Measurements from ENCODE around the gene PARD3B.

The PARD3B gene

DNA sequence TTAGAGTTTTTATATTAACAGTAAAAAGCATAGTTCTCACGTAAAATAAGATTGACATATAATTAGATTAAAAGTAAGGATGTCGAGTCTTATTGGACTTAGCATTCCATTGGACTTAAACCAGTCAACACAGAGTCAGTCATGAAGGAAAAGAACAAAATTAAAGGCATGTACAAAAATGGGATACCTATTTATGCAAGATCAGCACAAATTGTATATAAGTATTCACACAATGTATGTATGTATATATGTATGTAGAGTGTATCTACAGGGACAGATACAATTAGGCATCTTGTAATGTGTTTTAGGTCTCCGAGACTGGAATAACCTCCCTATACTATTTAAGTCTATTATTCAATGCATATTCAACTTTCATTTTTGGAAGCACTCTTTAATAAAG is 419.1 kb downstream of the PARD3B start:
- TF ChIP-seq, protein P1, sequence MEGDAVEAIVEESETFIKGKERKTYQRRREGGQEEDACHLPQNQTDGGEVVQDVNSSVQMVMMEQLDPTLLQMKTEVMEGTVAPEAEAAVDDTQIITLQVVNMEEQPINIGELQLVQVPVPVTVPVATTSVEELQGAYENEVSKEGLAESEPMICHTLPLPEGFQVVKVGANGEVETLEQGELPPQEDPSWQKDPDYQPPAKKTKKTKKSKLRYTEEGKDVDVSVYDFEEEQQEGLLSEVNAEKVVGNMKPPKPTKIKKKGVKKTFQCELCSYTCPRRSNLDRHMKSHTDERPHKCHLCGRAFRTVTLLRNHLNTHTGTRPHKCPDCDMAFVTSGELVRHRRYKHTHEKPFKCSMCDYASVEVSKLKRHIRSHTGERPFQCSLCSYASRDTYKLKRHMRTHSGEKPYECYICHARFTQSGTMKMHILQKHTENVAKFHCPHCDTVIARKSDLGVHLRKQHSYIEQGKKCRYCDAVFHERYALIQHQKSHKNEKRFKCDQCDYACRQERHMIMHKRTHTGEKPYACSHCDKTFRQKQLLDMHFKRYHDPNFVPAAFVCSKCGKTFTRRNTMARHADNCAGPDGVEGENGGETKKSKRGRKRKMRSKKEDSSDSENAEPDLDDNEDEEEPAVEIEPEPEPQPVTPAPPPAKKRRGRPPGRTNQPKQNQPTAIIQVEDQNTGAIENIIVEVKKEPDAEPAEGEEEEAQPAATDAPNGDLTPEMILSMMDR (IDR thresholded peaks at IDR 0.05; ENCODE audit: borderline replicate concordance, control extremely low read depth, extremely low read depth, insufficient read depth, missing control alignments), result no peak
- in situ Hi-C loops (cut with MboI; ENCODE audit: low sequenced_read_pairs, unreplicated experiment), result no loop called here
- no peak for DNase-seq (ENCODE audit: low spot score)

DNA sequence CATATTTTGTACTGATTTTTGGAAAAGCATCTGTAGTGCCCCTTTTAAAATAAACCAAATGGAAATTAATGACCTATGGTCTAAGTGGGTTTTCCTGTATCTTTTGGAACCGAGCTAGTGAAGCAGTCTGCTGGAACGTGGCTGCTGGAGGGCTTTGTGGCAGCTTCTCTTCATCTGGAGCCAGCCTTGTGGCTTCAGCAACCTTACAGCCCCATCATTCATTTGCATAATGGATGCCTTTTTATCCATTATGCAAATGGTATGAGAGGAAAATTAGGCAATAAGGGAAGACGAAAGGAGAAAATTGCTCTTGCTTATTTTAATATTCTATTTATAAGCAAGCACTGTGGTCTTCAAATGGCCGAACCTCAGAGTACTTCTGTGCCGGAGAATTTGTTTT is 421.0 kb downstream of the PARD3B start:
- in situ Hi-C loops (cut with MboI; ENCODE audit: low sequenced_read_pairs, unreplicated experiment), result no loop called here
- no peak for DNase-seq (ENCODE audit: low spot score)
- TF ChIP-seq, protein P1 (IDR thresholded peaks at IDR 0.05; ENCODE audit: borderline replicate concordance, control extremely low read depth, extremely low read depth, insufficient read depth, missing control alignments), result no peak

DNA sequence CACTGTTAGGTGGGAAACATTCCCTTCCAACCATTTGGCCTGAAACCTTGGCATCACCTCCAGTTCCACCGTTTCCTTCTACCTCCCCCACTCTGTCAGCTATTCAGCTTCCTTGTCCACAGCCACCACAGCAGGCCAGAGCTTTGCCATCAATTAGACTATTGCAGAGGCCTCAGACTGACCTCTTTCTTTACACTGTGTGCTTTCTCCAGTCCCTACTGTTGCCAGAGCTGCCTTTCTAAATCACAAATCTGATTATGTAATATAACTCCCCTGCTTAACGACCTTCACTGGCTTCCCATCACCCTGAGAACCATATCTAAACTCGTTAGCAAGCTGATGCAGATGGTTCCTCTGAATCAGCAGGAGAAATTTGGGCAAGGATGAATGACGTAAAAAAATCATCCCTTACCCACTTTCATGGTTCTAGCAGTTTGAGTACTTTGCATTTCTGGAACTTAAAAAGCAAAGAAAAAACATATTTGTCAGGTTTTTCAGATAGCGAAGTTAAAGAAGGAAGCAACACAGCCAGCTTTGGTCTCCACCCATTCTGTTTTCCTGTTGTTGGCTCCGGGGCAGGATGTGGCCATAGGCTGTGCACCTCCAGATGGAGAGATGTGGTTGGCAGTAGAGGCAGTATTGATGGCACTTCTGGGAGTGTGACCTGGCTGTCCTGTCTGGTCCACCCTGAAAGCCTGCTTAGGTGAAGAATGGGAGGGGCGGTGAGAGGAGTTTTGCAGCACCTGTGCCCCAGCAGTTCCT is 422.1 kb downstream of the PARD3B start:
- TF ChIP-seq, protein P1 (IDR thresholded peaks at IDR 0.05; ENCODE audit: borderline replicate concordance, control extremely low read depth, extremely low read depth, insufficient read depth, missing control alignments), result no peak
- in situ Hi-C loops (cut with MboI; ENCODE audit: low sequenced_read_pairs, unreplicated experiment), result no loop called here
- DNase-seq (ENCODE audit: low spot score), result no peak

DNA sequence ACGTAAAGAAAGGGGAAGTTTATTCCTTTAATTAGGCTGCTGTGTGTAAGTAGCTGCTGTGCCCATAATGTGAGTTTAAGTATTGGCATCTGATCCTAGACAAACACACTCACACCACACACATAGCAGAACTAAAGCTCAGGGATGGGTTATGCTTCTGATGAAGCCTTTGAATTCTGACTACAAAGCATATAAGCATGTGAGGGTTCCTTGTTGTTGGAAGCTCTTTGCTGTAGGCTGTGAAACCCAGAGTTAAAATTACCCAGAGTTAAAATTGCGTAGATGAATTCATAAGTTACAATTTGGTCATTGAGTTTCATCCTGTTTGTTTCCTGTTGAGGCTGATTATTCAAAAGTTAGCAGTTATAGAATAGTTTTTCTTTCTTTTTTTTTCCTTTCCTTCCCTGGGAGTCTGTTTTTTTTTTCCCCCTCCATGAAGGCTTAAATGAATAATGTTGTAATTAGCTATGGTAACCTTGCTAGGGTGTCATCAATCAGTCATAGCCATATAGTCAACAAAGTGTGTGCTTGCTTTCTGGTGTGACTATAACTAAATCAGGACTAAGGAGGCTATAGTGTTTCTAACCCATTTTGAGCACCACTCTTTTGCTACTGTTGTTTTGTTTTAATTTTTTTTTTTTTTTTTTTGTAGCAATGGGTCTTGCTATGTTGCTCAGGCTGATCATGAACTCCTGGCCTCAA is 426.1 kb downstream of the PARD3B start:
- TF ChIP-seq, protein P1 (IDR thresholded peaks at IDR 0.05; ENCODE audit: borderline replicate concordance, control extremely low read depth, extremely low read depth, insufficient read depth, missing control alignments), result no peak
- no peak for DNase-seq (ENCODE audit: low spot score)
- in situ Hi-C loops (cut with MboI; ENCODE audit: low sequenced_read_pairs, unreplicated experiment), result no loop called here

DNA sequence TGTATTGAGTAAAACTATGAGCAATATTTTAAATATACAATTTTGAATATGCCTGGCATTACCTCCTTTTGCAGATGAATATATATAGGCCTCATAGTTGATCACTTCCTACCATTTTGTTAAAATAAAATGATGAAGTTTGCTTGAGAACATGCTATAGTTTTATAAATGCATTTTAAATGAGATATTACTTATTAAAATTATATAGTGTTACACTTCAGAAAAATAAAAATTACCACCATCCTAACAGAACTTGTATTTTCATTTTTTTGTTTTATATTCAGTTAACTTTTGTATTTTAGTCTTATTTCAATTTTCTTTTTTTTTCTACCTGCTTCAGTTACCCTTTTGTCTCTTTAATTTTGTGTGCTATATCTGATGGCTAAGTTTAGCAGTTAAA is 426.9 kb downstream of the PARD3B start:
- in situ Hi-C loops (cut with MboI; ENCODE audit: low sequenced_read_pairs, unreplicated experiment), result no loop called here

DNA sequence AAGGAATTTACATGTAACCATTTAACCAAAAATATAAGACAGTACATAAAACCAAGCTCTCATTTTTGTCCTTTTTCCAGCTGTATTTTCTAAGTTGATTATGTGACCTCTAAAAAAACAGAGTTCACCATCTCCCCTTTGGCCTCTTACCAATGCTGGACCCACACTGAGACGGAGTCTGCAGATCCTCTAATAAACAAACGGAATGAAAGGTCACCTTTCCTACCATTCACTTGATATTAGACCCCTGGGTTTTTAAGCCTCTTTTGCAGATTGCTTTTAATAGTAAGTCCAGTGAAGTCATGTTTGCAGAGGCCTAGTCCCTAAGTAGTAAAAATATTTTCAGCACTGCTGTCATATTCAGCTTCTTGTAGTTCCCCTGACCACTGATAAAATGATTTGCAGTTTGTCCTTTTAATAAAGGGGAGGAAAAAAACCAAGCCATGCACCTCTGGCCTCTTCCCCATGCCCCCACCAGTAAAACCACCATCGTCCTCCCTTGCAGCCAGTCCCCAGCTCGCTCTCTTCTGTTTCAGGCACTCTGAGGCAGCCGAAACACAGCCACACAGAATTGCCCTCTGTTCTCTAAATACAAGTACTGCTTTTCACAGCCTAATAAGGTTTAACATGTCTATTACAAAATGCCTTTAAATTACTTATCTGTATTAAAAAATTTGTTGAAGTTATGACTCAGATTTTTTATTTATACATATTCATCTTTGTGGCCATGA is 427.5 kb downstream of the PARD3B start:
- TF ChIP-seq, protein P1 (IDR thresholded peaks at IDR 0.05; ENCODE audit: borderline replicate concordance, control extremely low read depth, extremely low read depth, insufficient read depth, missing control alignments), result no peak
- in situ Hi-C loops (cut with MboI; ENCODE audit: low sequenced_read_pairs, unreplicated experiment), result no loop called here
- no peak for DNase-seq (ENCODE audit: low spot score)

More for the DNA sequence above, 426.9 kb downstream of the PARD3B start:
- TF ChIP-seq, protein P1 (IDR thresholded peaks at IDR 0.05; ENCODE audit: borderline replicate concordance, control extremely low read depth, extremely low read depth, insufficient read depth, missing control alignments), result no peak
- DNase-seq (ENCODE audit: low spot score), result no peak

All from GM13976 (cell line).